Stomach (tissue), 4 donors: ENCODE data around the gene LRMDA.

ENCODE experiments used
- EP300 ChIP-seq: sonication (generic); formaldehyde crosslinking; IDR thresholded peaks from one replicate; pipeline ENCODE4 v1.6.1; 2017; ENCODE audit warnings: antibody characterized with exemption
- POLR2A ChIP-seq, 4 donors: fragments of 450-650 bp; IDR thresholded peaks; one replicate each; pipeline ENCODE4 v1.6.1; 2016; ENCODE audit warnings: antibody characterized with exemption in 4 of 4, control low read depth in 2 of 4, mild to moderate bottlenecking in 1 of 4, moderate library complexity in 1 of 4
- POLR2AphosphoS5 ChIP-seq, 3 donors: sonication (generic); formaldehyde crosslinking; IDR thresholded peaks; one replicate each; pipeline ENCODE4 v1.6.1; 2016; ENCODE audit warnings: antibody characterized with exemption in 3 of 3
- TF ChIP-seq, protein P1 (sequence below), 7 experiments: fragments of 450-650 bp in 4 of 7; fragments of 200-600 bp in 3 of 7; sonication (generic) in 3 of 7; IDR thresholded peaks; one replicate each; pipeline ENCODE4 v1.5.1; 2016 to 2019; ENCODE audit warnings: antibody characterized with exemption in 7 of 7, control low read depth in 2 of 7, mild to moderate bottlenecking in 1 of 7

DNA sequence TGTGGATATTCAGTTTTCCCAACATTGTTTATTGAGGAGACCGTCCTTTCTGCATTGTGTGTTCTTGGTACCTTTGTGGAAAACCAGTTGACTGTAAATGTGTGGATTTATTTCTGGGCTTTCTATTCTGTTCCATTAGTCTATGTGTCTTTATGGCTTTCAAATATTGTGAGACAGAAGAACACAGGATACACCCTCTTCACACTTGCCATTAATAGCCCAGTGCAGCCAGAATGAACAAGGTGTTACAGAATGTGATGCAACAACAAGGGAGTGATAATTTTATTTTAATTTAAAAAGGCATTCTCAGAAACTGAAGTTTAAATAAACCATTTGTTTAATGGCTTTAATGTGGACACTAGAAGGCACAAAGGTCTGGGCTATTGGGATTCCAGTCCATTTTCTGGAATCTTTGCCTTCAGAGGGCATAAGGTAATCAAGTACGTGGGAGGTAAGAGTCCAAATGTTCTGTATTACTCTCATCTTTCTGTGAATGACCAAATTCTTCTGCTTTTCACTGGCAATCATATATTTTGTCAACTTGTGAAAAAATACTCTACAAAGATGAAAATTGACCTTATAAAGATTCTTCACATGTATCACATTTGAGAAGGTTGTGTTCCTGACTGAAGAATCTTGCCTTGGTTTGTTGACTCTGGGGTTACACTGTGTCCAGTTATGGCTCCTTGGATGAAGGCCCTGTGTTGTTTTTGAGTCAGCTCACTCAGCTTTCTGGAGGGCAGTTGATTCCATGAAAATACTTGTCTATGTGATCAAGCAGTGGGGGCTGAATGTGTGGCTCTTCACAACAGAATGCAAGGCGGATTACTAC, 962.7 kb downstream of the LRMDA start:
- TF ChIP-seq, protein P1, sequence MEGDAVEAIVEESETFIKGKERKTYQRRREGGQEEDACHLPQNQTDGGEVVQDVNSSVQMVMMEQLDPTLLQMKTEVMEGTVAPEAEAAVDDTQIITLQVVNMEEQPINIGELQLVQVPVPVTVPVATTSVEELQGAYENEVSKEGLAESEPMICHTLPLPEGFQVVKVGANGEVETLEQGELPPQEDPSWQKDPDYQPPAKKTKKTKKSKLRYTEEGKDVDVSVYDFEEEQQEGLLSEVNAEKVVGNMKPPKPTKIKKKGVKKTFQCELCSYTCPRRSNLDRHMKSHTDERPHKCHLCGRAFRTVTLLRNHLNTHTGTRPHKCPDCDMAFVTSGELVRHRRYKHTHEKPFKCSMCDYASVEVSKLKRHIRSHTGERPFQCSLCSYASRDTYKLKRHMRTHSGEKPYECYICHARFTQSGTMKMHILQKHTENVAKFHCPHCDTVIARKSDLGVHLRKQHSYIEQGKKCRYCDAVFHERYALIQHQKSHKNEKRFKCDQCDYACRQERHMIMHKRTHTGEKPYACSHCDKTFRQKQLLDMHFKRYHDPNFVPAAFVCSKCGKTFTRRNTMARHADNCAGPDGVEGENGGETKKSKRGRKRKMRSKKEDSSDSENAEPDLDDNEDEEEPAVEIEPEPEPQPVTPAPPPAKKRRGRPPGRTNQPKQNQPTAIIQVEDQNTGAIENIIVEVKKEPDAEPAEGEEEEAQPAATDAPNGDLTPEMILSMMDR (IDR thresholded peaks at IDR 0.05) = no peak
- no peak for TF ChIP-seq POLR2A (IDR thresholded peaks at IDR 0.05)
- no peak for TF ChIP-seq POLR2AphosphoS5 (IDR thresholded peaks at IDR 0.05)
- no peak for TF ChIP-seq EP300
